GM20000 (cell line): ENCODE results near the gene NUDT6.

Experiments
- DNase-seq: peaks from one replicate; pipeline ENCODE4 v3.0.0; 2012; ENCODE audit warnings: low spot score
- CTCF ChIP-seq: IDR thresholded peaks from 2 replicates; pipeline ENCODE4 v1.5.1; 2012; ENCODE audit warnings: mild to moderate bottlenecking, control low read depth; ENCODE audit errors: extremely low read depth, missing control alignments

The NUDT6 gene

GRCh38 chr4:122932763-122933162 lies 10.4 kb upstream of the NUDT6 start:
- DNase-seq = no peak
- TF ChIP-seq CTCF = no peak

- TF ChIP-seq CTCF = no peak
- DNase-seq = peak; percentile 12
These were observed 8.5 kb upstream of the NUDT6 start for GRCh38 chr4:122930862-122931261.

- no peak for TF ChIP-seq CTCF
- no peak for DNase-seq
These were observed 6.5 kb upstream of the NUDT6 start for GRCh38 chr4:122928930-122929329.

GRCh38 chr4:122922877-122923511 lies 597 bp upstream of the NUDT6 start:
- no peak for TF ChIP-seq CTCF
- peak; percentile 86 for DNase-seq

- no peak for DNase-seq
- TF ChIP-seq CTCF = no peak
These were observed 1.1 kb downstream of the NUDT6 start for GRCh38 chr4:122921300-122921699.

GRCh38 chr4:122920473-122920872 lies 1.9 kb downstream of the NUDT6 start:
- no peak for TF ChIP-seq CTCF
- no peak for DNase-seq

GRCh38 chr4:122917731-122918130 lies 4.7 kb downstream of the NUDT6 start:
- TF ChIP-seq CTCF = no peak
- DNase-seq = no peak
